AG04449 (cell line): Measurements from ENCODE around the gene WBP1.

Experiments
- CTCF ChIA-PET: fragments of 350-600 bp; formaldehyde crosslinking; extraction: SDS; loops from one replicate; lab custom pipeline; 2021; ENCODE audit warnings: antibody characterized with exemption; lab: Yijun Ruan, JAX
- POLR2A ChIA-PET: fragments of 400-600, 350-600 bp; formaldehyde crosslinking; extraction: SDS; loops from one replicate; lab custom pipeline; 2020; ENCODE audit warnings: antibody characterized with exemption, inconsistent platforms; lab: Yijun Ruan, JAX
- DNase-seq: peaks from one replicate; pipeline ENCODE4 v3.0.0-alpha.2; 2010; ENCODE audit warnings: low read depth, low spot score
- H3K4me3 ChIP-seq: 2 replicates; pipeline ENCODE4 v1.5.1; 2011; ENCODE audit warnings: low read depth, mild to moderate bottlenecking, control low read depth, low read length
- CTCF ChIP-seq: IDR thresholded peaks from one replicate; pipeline ENCODE4 v1.5.1; 2011; ENCODE audit warnings: mild to moderate bottlenecking, moderate library complexity, low read length, control low read depth, inconsistent platforms; ENCODE audit not compliant: insufficient read depth; ENCODE audit errors: missing control alignments

The WBP1 gene

DNA sequence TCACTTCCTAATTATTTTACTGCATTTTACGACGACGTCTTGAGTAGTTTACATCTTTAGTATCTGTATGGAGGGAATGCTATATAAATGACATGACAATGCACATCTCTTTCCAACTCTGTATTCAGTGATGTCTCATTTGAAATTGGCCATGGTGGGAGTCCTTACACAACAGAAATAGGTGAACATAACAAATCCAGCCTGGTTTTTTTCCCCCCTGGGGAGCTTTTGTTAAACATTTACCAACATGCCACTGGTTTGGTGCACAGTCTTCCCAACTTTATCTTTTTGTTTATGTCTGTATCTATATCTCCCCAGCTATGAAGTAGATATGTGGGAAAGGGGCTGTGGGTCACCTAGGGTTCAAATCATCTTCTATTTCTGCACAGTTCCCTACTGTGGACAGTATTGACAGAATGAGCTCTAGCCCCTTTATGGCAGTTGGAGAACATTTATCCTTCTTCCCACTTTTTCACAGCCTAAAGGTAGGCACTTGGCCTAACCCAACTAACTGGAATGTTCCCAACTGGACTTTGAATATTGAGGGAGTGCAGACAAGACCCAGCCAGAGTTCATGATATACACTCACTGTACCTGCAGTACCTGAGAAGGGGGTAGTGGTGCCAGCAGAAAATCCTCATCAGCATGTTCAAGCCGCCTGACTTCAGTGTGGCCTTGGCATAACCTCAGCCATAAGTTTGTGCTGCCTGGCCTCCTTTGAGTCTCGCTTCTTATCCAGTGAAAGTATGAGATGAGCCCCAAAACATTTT lies 10.8 kb upstream of the WBP1 start:
- no peak for DNase-seq
- H3K4me3 ChIP-seq = no peak overlapping the region
- TF ChIP-seq CTCF = no peak
- ChIA-PET CTCF (no interaction called here), POLR2A (no interaction called here)

- CTCF ChIA-PET = interaction anchor here (0.5 kb wide), 1 partner anchor 650 kb away, joined by 3 read pairs; no protein-coding TSS in a partner anchor
- POLR2A ChIA-PET = no interaction called here
- TF ChIP-seq CTCF = no peak
- DNase-seq = no peak
- no peak overlapping the region for H3K4me3 ChIP-seq
Measured at GRCh38 chr2:74448771-74449170, 9.5 kb upstream of the WBP1 start.

GRCh38 chr2:74450570-74451190 lies 7.6 kb upstream of the WBP1 start:
- H3K4me3 ChIP-seq = no peak overlapping the region
- DNase-seq = no peak
- no peak for TF ChIP-seq CTCF
- ChIA-PET CTCF (no interaction called here), POLR2A (no interaction called here)

- H3K4me3 ChIP-seq = peak within 1 kb of the TSS; percentile 76
- no peak for TF ChIP-seq CTCF
- POLR2A ChIA-PET = interaction anchor here (0.7 to 1.3 kb wide), 5 partner anchors 15 to 75 kb away, joined by 3 to 5 read pairs (median 4); partner anchors contain the start of genes AUP1, CCDC142 and HTRA2
- DNase-seq = peak; percentile 88
- CTCF ChIA-PET = interaction anchor here (0.8 to 2.5 kb wide), 6 partner anchors 10 to 134 kb away, joined by 3 to 12 read pairs (median 5); partner anchors contain the start of genes CCDC142 and TTC31
Measured at GRCh38 chr2:74454654-74455511, 3.4 kb upstream of the WBP1 start, which contains the start of gene INO80B. TSS of gene INO80B (plus strand) at chr2:74455087. CDS start at chr2:74455117, 30 bp downstream.

- peak overlapping the region; percentile 74 for H3K4me3 ChIP-seq
- TF ChIP-seq CTCF = no peak
- CTCF ChIA-PET = interaction anchor here (0.9 to 3.8 kb wide), 7 partner anchors 17 to 131 kb away, joined by 3 to 25 read pairs (median 5); partner anchors contain the start of genes CCDC142, PCGF1 and TTC31
- POLR2A ChIA-PET = interaction anchor here (3.3 kb wide), 1 partner anchor 25 kb away, joined by 10 read pairs; no protein-coding TSS in a partner anchor
- DNase-seq = no peak
Measured at GRCh38 chr2:74457129-74457548, 1.1 kb upstream of the WBP1 start.
